Limb (tissue), 2 donors: ENCODE measurements around the gene POU5F2.

Source experiments
- DNase-seq, 2 donors: peaks; one replicate each; pipeline ENCODE4 v3.0.0-alpha.2; 2016; ENCODE audit errors: extremely low spot score in 2 of 2

Gene POU5F2, protein sequence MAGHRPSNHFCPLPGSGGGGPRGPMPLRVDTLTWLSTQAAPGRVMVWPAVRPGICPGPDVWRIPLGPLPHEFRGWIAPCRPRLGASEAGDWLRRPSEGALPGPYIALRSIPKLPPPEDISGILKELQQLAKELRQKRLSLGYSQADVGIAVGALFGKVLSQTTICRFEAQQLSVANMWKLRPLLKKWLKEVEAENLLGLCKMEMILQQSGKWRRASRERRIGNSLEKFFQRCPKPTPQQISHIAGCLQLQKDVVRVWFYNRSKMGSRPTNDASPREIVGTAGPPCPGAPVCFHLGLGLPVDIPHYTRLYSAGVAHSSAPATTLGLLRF

DNA sequence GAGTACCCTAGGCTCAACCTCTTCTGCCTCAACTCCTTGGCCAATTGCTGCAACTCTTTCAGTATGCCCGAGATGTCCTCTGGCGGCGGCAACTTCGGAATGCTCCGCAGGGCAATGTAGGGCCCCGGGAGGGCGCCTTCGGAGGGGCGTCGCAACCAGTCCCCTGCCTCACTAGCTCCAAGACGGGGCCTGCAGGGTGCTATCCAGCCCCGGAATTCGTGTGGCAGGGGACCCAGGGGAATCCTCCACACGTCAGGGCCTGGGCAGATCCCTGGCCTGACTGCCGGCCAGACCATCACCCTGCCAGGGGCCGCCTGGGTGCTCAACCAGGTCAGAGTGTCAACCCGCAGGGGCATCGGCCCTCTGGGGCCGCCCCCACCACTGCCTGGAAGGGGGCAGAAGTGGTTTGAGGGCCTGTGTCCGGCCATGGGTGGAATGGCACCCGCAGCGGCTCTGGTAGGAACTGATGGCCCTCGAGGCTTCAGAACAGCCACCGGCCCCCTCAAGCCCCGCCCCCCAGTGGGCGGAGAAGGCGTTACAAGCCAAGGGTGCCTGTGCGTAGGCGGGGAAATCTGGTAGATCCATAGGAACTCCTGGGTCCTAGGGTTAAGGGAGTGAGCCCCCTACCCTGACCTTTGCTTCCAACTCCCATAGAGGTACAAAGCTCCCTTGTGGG is at the start of gene POU5F2:
POU5F2 (minus strand) TSS at position 465 of the 676 bp plus-strand sequence; CDS start at position 428, 37 bp downstream.
- no peak for DNase-seq

DNA sequence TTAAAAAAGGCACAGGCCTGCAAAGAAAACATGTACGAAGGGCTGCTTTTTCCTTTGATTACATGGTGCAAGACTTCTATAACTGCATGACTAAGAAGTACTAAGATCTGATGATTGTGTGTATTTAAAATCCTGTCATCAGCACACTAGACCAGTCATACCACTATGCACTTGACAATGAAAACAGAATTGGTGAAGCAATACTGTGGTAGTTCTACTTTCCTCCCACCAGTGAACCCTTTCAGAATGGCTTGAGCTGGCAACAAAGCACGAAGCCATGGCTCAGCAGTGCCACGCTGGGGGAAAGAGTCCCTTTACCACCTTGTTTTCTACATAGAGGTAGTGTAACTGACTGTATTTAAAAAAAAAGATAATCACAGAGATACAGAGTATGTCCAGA is 49.0 kb upstream of the POU5F2 start:
- no peak for DNase-seq

DNA sequence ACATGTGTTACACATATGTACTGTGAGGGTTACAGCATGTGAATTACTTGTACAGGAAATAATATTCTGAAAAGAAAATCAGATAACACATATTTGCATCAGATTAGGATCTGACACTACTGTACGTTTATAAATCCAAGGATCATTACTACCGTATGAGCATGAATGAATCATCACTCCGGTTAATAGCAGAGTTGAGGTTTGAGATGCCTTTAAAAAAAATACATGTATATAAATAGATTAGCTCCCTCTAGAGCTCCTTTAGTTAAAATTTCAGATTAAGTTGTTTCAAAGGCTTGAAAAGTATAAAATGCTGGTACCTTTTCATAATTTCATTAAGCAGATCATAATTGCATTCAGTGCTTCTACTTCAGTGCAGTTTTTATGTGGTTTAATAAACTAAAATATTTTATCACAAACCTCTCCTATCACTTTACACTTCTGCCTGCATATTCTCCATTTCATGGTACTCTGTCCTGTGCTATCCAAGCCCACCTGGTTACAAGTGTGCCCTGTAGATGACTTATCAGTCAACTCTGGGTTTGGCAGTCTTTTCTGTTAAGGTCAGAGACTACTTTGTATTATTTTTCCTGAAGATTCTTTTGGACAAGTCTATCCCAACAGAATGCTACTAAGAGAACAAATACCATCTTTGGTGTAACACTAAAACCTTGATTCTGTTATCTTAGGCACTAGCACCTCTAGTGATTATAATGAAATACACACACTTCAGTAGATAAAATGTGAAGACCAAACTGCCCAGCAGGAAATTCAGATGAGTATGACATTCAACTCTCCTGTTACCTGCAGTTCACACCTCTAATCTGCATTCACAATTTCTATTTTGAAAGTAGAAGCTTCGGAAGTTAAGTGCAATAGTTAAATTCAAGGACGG is 48.0 kb upstream of the POU5F2 start:
- DNase-seq, result no peak

DNA sequence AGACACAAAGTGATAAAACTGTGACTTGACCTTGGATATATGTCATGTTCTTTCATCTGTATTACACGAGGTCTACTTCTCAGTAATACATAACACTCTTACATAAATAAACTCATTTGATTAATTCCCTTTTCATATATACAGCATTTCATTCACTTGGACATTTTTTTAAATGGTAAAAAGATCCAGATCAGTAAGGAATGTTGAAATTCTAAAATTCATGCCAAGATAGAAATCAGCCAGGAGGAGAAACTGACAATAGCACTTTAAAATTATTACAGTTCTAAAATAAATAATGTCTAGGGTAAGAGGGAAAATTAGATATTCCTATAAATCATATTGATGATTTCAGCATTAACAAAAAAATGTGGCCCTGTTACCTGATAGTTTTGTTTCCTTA is 46.2 kb upstream of the POU5F2 start:
- no peak for DNase-seq

DNA sequence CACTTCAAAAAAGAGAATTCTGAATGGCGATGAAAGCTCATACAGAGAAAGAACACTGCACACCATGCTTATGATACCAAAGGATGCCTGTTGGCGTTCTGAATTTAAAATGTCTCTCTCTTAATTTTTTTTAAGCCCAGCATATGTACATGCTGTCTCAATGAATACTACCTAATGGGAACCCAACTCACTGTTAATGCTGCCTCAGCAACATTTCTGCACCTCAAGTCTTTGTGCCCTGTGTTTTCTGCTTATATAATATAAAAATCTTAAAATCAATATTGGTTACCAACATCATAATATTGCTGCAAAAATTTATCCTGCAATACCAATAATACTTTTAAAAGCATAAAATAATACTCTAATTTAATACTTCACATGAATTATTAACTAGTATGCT is 44.1 kb upstream of the POU5F2 start:
- no peak for DNase-seq

DNA sequence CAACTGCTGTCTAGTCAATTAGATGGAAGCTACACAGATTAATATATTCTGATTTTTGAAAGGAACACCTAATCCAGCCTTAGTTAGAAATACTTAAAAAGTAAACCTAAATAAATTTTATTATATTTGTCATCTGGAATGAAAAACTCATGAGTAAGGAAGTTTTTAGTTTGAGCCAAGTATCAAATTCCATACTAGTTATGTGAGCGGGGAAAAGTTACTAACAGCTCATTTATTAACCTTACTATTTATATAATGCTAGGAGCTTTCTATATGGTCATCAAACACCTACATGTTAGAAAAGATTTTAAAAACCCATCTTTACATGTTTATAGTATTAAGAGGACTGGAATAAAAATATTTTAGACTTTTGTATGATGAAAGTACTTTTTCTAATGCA is 41.6 kb upstream of the POU5F2 start:
- DNase-seq, result no peak

DNA sequence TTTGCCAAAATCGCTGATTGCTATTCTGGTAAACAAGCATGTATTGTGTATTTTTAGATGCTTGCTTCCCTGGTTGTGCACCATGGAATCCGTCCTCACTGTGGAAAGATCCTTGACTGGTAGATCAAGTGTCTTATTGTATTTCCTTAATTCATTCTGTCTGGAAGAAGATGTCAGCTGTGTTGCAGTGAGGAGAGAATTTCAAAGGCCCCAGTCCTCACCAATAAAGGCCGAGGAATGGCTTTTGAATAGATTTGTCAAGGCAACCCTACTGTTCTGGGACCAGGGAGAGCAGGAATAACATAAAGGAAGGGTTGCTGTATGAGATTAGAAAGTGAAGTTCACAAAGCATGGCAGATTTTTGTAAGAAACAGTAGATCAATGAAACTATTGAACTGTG is 36.2 kb upstream of the POU5F2 start:
- no peak for DNase-seq

DNA sequence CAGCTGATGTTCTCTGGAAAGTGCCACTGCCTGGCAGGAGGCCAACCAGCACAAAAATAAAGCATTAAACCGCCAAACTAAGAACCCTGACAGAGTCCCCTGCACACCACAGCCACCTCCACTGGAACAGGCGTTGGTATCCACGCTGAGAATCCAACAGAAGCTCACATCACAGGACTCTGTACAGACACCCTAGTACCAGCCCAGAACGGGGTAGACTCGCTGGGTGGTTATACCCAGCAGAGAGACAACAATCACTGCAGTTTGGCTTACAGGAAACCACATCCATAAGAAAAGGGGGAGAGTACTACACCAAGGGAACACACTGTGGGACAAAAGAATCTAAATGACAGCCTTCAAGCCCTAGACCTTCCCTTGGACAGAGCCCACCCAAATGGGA is 15.0 kb upstream of the POU5F2 start:
- DNase-seq, result no peak

DNA sequence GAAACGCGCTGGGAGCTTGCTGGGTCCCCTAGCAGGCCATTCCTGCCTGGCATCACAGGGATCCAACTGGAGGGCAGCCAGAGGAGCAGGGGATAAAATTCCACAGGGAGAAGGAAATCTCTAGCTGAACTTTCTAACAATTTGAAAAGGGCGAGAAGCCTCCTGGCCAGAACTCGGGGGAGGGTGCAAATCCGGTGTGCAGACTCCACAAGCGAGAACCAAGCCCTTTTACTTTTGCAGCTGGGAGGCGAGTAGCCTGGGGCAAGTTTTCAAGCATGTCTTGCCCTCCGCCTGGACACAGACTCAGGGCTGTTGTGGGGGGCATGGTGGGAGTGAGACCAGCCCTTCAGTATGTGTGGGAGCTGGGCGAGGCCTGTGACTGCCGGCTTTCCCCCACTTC is 14.3 kb upstream of the POU5F2 start:
- DNase-seq, result no peak

DNA sequence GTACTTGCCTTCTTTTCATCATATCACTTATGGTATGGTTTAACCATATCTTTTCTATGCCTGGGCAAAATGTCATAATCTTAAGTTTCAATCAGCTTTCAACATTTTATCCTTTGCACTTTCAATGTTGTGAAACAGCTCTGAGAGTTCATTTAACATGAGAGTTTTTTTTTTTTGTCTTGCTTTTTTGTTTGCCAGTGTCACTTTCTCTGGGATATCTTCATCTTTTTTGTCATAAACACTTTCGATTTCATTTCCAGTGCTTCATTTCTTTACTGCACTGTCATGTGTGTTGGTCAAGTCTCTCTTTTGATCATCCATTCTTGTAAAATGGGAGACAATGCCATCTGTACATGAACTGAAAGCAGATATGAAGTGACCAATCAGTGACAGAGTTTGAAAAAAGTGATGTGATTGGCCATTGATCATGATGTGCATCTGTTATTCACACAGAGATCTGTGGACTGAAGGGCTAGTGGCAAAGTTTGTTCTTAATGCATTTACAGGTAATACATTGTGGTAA is 7.5 kb upstream of the POU5F2 start:
- no peak for DNase-seq

DNA sequence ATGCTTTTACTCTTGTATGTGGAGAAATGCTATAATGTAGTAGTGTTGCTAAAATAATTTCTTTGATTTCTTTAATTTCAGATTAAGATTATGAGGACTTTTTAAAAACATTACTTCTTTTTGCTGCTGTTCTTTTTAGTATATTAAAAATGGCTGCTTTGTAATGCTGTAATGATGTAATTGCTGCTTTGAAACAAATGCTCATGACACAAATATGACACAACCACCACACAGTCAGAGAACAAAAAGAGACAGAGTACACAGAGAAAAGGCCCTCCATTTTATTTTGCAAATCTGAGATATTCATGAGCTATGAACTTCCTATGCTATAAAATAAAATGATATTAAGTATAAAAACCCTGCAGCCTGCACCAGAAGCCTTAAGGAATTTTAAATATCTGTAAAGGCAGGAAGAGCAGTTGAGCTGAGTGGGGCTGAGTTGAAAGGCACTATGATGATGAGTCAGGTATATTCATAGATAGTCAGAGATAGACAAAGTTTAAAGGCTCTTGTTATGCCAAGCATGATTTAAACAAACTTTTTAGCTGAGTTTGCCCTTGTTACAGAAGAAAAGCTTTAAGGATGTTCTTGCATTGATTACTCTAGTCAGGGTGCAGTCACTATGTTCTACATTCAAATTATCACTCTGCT is 5.1 kb upstream of the POU5F2 start:
- DNase-seq, result no peak

DNA sequence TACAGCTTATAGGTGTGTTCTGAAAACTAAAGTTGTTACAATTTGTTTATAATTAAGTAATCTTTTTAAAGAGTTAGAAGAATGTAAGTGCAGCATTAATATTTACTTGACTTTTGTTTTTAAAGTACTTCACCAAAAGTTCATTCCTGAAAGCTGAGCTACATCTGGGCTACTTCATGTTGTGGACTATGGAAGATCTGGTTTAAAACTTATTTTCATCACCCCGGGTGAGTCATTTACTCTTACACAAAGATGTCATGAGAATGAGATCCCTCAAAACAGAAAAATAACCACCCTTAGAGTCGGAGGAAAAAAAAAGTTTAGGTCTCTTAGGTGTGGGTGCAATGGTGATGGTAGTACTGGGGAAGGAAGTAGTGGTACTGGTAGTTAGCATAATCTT is 5.1 kb downstream of the POU5F2 start:
- no peak for DNase-seq

DNA sequence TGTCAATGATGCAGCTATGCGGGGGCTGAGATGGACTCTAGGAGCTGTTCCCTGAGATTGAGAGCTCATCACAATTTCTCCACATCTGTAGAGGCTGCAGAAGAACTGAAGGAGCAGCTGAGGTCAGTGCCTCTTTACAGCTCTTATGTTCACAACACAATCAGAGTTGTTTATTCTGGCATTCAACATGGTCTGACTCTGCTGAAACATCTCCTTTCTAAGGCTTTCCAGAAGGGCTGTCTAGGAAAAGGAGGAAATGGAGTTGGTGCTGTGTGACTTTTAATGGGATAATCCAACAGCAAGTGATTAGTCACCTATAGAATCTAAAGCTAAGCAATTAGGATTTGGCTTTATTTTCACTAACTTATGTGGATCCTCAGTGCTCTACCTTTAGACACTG is 6.0 kb downstream of the POU5F2 start:
- no peak for DNase-seq

DNA sequence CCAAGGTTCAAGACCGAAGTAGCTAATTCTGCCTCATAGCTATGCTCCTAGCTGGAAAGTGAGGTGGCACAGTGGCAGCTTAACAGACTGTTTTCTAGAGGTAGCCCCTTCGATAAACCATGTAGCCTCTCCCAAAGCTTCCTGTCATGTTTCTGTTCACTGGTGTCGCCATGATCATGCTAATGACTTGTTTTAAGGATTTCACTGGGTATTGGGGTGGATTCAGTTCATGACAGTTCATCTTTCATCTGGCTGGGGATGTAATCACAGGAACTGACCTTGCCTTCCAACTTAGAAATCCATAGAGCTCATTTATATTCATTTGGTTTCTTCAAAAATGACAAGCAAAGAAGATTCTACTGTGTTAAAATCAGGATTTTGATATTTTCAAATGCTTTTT is 9.4 kb downstream of the POU5F2 start:
- no peak for DNase-seq

DNA sequence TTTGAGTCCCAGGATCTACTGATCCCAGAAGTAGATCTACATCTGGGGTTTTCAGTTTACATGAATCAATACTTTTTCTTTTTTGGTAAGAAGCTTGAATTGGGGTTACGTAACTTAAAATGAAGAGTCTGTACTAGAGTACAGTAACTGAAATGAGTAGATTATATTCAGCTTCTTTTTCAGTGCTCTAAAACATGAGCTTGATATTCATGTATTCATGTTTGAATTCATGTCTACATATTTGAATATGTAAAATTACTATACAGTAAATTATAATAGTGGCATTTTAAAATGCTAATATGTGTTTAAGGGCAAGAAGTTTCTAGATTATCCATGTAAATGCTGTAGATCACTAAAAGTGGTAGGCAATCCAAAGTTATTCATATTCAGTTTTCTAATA is 14.8 kb downstream of the POU5F2 start:
- no peak for DNase-seq

DNA sequence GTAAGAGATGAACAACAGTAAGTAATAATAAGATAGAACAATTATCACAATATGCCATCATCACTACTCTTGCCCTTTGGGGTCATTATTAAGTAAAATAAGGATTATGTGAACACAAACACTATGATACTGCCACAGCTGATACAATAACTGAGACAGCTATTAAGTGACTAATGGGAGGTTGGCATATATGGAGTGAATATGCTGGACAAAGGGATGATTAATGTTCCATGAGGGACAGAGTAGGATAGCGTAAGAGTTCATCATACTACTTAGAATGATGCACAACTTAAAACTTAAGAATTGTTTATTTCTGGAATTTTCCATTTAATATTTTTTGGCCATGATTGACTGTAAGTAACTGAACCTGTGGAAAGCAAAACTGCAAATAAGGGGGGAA is 16.6 kb downstream of the POU5F2 start:
- DNase-seq, result no peak

DNA sequence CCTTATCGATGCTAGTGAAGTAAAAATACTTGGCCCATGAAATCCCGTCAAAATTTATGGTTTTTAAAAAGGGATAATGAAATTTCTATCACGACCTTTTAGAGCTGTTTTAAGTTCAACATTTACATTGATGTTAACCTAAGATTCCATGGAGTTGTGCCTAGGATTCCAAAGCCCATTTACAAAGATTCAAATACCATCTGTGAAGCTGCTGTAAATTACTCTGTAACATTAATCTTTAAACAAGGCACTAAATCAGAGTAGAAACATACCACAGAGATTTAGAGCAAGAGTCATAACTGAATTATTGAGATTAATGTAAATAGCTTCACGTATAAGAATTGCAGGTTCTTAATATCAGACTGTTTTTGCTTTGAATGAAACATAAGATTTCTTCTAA is 17.7 kb downstream of the POU5F2 start:
- DNase-seq, result no peak

DNA sequence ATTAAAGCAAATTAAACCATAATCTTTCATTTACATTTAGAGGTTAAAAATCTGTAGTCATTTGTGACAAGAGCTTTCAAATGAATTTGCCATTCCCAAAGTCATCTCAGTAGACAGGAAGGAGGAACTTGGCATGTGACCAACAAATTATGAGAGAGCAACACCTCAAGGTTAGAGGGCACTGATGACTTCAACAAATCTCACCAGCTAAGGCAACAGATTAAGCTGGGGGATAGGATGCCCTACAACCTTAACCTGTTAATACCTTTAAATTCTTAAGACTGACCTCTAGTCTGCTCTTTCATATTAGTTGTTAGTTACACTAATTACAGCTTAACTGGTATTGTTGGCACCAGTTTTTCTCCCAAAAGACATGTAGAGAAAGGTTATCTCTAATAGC is 18.4 kb downstream of the POU5F2 start:
- no peak for DNase-seq

DNA sequence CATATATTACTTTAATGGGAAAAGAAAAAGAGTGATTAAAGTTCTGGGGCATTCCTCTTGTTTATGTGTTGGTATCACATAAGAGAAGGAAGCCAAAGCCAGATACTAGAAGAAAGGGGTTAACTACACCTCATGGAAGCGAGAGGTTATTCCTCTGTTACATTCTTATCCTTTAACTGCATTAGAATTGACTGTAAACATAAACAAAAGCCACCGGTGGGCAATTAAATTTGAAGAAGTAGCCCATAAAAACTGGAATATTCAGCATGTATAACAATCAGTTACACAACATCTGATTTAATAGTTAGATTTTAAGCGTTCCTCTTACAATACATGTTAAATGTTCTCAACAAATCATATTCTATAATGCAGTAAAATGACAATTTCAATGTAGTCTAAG is 18.8 kb downstream of the POU5F2 start:
- no peak for DNase-seq

DNA sequence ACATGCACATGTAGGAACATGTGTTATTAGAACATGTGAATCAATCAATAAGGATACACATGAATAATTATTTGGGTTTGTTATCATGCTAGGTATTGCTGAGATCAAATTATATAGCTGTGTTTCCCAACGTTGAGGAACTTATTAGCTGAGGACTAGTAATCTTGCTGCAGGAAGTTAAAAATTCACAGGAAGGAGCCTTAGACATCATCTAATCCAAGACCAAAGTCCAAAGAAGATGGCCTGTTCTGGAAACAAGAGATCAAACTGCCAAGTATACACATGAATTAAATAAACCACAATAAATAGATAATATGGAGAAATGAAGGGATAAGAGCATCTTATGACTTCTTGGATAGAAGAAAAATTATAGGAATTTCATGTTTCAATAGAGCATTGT is 19.9 kb downstream of the POU5F2 start:
- no peak for DNase-seq

DNA sequence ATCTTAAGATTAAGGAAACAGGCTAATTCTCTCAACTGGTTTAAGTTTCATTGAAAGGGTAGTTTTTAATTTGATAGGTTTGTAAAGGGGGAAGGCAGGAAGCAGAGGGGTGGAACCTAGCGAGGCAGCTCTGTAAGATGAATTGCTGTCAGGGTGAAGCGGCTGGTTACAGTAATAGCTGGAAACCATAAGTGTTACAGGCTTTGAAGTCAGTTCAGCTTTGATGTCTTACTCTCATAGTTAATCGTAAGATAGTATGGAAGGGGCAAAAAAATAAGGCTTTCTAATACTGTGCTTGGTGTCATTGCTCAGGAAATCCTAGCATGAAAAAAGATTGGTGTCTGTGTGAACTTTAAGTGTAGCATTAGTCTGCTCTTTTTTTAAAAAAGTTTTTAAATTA is 20.3 kb downstream of the POU5F2 start:
- DNase-seq, result no peak

DNA sequence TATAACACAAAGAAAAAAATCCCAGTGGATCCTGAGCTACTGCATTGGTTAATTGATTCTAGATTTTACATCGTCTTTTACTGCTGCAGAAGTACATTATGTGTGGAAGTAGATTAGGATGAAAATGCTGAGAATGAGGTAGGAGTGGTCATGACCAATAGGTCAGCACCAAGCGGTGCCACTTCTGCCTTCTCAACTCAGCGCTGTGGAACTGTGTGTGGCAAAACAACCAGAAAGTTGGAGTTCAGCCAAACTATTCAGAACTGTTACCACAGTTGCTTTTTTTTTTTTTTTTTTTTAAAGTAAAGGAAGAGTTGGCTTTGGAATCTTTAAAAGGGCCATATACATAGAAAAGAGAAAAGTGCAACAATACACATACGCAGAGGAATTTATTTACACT is 24.2 kb downstream of the POU5F2 start:
- no peak for DNase-seq
